ENCODE results near the gene SPATS1.

The SPATS1 gene

GRCh38 chr6:44342489-44342888, at the start of gene SPATS1:
SPATS1 (plus strand) TSS chr6:44342650; CDS start chr6:44343096, 446 bp downstream.
- DNase-seq (ENCODE audit: low read depth, low spot score) = no peak

DNA sequence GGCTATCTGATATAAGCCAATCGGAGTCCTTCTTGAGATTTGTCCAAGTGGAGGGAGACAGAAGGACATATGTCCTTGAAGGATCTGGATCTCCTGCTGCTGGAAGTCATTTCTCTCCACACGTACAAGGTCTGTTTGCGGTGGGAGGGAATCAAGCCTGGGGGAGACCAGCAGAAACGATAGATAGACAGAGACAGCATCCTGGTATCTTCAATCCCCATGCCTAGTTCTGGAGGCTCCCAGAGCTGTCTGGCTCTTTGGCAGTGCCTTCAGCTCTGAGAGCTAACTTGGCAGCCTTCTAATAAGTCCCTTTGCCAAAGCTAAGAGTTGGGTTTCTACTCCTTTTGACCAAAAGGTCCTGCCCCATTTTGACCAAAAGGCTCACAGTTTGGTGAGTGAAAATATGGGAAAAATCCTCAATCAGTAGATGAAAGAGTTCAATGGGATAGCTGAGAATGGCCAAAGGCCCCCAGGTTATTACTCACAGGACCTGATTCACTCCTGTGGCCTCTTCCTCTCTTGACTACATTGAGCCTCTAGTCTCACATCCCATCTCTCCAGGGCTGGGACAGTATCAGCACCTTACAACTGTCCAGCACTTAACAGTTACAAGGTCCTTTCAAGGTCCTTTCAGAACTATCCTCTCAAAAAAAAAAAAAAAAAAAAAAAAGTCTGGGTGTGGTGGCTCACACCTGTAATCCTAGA, 49.6 kb upstream of the SPATS1 start:
- no peak for DNase-seq (ENCODE audit: low read depth, low spot score)

GRCh38 chr6:44294832-44295791, 47.3 kb upstream of the SPATS1 start:
- no peak for DNase-seq (ENCODE audit: low read depth, low spot score)

- no peak for DNase-seq (ENCODE audit: low read depth, low spot score)
Observed at GRCh38 chr6:44297063-44298038, 45.1 kb upstream of the SPATS1 start.

GRCh38 chr6:44298055-44298803, 44.2 kb upstream of the SPATS1 start:
- DNase-seq (ENCODE audit: low read depth, low spot score) = no peak

DNA sequence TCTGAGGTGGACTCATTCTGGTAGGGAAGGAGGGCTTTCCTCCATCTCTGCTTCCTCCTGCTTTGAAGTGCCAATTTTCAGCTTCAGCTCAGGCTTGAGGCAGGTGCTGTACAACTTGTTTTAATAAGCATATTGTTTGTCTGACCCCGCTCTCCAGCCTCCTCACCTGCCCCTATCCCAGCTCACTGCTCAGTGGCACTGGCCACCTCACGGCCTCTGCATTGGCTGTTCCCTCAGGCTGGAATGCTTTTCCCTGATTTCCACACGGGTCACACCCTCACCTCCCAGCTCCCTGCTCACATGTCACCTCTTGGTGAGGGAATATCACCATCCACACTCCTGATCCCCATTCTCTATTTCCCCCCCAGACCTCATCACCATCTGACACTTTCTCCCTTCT, 43.6 kb upstream of the SPATS1 start:
- DNase-seq (ENCODE audit: low read depth, low spot score) = no peak

- DNase-seq (ENCODE audit: low read depth, low spot score) = no peak
Observed at GRCh38 chr6:44300292-44300823, 42.1 kb upstream of the SPATS1 start.

DNA sequence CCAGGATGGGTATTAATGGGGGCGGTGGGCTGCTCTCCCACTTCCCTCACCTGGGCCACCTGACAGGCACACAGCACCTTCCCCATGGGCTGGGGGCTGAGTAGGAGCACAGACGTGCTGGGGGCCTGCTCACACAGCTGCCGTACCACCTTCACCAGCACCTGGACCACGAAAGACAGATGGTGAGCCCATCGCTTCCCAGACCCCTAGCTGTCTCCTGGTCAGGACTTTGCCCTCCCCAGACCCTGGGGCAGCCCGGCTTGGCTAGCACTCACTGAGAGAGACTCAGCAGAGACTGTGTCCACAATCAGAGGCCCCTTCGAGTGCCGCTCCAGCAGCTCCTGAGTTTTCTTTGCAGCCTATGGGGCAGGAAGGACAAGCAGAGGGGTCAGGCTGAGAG, 41.3 kb upstream of the SPATS1 start:
- no peak for DNase-seq (ENCODE audit: low read depth, low spot score)

DNA sequence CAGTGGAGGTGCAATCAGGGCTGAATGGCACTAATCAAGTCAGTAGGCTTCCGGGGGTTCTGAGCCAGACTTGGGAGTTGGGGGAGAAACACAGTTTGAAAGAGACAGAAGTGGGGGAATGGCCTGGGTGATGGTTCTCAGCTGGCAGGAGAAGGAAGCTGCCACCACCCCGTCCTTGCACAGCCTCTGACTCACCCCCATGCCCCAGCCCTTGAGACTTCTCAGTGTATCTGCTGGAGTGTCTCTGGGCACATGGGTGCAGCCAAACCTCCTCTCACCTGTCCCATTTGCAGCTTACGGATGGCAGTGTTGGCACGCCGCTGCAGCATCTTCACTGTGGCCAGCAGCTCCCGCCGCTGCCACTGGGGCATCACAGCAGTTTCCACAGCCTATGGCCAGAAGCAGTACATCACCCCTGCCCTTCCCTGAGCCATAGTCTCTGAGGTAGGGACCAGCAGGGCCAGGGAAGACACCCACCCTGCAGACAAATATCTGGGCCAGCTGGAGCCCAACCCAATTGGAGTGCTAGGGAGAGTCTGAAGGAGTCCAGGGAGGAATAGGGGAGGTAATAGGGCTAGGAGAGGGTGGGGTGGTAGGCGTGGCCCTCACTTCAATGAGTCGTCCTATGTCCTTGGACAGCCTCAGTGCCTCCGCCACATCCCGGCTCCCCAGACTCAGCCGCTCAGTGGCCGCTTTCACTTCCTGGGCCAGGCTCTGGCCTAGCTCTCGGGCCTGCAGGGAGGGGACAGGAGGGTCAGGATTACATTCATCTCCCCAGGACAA, 40.5 kb upstream of the SPATS1 start:
- no peak for DNase-seq (ENCODE audit: low read depth, low spot score)

DNA sequence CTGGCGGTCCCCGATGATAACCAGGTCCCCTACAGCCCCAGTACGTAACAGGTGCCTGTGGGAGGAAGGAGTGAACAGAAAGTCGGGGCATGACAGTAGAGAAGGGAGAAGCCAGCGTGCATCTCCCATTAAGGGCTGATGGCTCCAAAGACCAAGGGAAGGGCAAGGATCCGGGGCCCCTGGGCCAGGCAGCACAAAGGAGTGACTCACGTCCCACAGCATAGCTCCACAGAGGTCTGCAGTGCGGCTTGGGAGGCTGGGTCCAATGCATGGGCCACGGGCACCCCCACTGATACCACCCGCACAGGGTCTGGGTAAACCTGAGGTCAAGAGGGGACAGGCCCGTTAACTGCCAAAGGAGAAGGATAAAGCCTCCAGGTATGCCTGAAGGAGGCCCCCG, 39.6 kb upstream of the SPATS1 start:
- no peak for DNase-seq (ENCODE audit: low read depth, low spot score)

GRCh38 chr6:44303842-44304241, 38.6 kb upstream of the SPATS1 start:
- DNase-seq (ENCODE audit: low read depth, low spot score) = no peak

DNA sequence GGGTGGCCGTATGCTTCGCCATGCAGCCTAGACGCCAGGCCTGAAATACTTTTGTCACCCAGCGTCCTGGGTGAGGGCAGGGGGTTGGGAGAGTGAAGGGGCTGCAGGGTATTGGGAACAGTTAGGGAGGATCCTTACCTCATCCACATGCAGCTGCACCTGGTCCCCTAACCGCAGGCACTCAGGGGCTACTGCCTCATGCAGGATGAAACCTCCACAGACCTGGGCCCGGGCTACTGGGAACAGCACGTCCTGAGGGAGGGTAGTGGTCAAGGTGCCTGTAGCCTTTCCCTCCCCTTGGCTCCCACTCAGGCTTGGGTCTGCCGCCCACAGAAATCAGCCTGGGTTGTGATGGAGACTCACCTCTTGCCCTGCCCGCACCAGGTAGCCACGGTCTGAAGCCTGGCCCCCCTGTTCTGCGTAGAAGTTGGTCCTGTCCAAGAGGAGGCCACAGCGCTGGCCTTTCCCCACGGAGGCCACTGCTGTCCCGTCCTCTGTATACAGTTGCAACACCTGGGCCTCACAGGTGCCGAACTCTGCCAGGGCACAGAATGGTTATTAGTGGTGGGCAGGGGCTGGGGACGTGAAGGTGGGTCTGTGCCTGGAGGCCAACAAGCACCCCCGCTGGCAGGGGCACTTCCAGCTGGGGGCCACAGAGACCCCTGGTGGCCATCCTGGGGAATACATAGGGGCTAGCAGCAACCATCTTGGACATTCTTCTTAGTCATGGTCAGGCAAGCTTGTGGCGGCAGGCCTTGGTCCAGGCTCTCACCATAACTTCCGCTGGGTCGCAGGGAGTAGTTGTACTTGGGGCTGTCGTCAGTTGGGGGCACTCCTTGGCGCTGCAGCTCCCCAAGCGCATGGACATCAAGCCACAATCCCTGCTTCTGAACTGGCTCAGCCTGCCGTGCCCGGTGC, 37.9 kb upstream of the SPATS1 start:
- DNase-seq (ENCODE audit: low read depth, low spot score) = no peak

DNA sequence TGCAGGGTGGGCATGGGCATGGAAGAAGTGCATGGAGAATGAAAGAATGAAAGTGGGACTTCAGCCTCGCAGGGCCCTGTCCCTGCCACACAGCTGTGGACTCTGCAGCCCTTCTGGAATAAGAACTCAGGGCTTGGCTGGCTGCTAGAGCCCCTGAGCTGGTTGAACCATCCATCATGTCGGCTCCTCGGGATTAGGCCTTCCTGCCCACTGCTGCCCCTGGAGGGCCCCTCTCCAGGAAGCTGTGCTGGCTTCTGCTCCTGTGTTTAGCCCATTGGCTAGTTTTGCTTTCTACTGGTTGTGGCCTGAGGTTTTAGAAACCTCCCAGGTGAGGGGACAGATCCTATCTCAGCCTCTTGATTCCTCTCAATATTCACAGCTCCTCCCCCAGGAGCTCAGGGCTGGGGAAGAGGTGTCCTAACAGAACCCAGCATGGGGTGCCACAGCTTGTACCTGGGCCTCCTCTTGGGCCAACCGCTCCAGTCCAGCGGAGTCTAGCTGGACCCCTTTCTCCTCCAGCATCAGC, 37.2 kb upstream of the SPATS1 start:
- DNase-seq (ENCODE audit: low read depth, low spot score) = no peak

GRCh38 chr6:44306710-44307109, 35.7 kb upstream of the SPATS1 start:
- DNase-seq (ENCODE audit: low read depth, low spot score) = no peak

- no peak for DNase-seq (ENCODE audit: low read depth, low spot score)
Observed at GRCh38 chr6:44307217-44307616, 35.2 kb upstream of the SPATS1 start.

DNA sequence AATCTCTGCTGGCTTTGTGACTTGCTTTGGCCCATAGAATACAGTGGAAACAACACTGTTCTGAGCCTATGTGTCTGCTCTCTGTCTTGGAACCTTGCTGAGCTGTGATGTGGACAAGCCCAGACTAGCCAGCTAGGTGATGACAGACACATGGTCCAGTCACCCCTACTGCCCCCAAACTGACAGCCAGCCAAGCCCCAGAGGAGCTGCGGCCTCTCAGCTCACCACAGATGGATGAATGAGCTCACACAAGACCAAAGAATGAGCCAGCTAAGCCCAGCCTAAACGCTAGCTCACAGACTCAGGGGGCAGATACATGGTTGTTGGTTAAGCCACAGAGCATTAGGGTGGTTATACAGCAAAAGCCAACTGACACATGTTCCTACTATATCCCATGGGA, 33.4 kb upstream of the SPATS1 start:
- DNase-seq (ENCODE audit: low read depth, low spot score) = no peak

DNA sequence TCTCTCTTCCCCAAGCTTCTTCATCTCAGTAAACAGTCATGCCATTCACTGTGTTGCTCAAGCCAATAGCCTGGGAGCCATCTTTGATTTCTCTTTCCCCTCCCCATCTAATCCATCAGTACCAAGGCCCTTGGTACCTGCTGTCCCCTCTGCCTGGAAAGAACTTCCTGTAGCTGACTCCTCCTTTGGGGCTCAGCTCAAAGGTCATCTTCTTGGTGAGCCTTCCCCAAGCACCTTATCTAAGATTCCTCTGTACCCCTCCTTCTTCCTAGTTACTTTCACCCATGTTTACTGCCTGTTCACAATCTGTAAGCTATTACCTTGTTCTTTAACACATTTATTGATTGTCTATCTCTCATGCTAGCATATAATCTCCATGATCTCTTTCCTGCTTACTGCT, 32.8 kb upstream of the SPATS1 start:
- DNase-seq (ENCODE audit: low read depth, low spot score) = no peak

DNA sequence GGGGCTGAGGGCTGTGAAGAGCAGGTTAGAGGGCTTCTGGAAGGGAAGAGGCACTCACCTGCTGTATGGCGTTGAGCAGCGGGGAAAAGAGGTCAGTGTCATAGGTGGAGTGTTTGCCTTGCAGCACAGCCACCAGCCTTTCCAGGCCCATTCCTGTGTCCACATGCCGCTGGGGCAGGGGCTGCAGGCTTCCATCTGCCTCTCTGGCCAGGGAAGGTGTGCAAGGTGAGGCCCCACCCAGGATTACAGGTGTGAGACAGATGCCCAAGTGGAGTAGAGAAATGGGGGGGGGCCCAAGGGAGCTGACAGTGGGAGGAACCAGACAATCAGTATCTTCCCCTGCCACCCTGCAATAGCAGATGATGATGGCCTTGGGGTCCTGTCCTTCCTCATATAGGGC, 32.2 kb upstream of the SPATS1 start:
- DNase-seq (ENCODE audit: low read depth, low spot score) = no peak

GRCh38 chr6:44311304-44311703, 31.1 kb upstream of the SPATS1 start:
- DNase-seq (ENCODE audit: low read depth, low spot score) = no peak

Data from brain pericyte (primary cell).